ENCODE data around the gene CNIH1.

DNA sequence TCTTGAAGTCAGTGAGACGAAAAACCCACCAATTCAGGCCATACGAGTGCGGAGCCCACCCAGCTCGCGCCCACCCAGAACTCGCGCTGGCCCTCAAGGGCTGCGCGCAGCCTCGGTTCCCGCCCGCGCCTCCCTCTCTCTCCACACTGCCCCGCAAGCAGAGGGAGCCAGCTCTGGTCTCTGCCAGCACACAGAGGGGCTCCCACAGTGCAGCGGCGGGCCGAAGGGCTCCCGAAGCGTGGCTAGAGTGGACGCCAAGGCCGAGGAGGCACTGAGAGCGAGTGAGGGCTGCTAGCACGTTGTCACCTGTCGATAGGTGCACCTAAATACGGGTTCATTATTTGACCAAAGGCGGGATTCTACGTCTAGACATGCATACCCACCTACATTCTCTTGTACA, 46.6 kb downstream of the CNIH1 start:
- TF ChIP-seq CTCF (IDR thresholded peaks at IDR 0.05): no peak
- no peak for TF ChIP-seq POLR2A (IDR thresholded peaks at IDR 0.05)
- no peak for TF ChIP-seq POLR2AphosphoS5 (IDR thresholded peaks at IDR 0.05)

Measured in suprapubic skin (tissue), 4 donors.